Measurements from ENCODE around the gene GRAMD4.

The GRAMD4 gene

DNA sequence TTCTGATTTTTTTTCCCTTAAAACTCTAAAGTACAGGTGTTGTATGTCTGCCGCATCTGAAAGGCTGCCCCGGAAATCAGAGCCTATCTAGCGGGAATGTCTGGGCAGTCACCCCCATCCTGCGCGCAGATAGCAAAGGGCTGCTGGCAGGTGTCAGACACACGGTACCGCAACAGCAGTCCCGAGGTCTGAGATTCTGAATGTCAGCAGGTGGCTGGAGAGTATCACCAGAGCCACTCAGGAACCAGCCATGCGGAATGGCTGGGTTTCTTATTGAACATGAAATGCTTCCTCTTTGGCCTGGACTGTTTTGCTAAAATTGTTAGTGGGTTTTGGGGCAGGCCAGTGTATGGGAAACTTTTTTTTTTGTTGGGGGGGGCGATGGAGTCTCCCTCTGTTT, 64.5 kb downstream of the GRAMD4 start:
- DNase-seq (ENCODE audit: low read depth) = no peak
- TF ChIP-seq, protein P1, sequence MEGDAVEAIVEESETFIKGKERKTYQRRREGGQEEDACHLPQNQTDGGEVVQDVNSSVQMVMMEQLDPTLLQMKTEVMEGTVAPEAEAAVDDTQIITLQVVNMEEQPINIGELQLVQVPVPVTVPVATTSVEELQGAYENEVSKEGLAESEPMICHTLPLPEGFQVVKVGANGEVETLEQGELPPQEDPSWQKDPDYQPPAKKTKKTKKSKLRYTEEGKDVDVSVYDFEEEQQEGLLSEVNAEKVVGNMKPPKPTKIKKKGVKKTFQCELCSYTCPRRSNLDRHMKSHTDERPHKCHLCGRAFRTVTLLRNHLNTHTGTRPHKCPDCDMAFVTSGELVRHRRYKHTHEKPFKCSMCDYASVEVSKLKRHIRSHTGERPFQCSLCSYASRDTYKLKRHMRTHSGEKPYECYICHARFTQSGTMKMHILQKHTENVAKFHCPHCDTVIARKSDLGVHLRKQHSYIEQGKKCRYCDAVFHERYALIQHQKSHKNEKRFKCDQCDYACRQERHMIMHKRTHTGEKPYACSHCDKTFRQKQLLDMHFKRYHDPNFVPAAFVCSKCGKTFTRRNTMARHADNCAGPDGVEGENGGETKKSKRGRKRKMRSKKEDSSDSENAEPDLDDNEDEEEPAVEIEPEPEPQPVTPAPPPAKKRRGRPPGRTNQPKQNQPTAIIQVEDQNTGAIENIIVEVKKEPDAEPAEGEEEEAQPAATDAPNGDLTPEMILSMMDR (conservative IDR thresholded peaks at IDR 0.05; ENCODE audit: low read length) = no peak
- H3K4me3 ChIP-seq (ENCODE audit: low read length) = no peak overlapping the region

DNA sequence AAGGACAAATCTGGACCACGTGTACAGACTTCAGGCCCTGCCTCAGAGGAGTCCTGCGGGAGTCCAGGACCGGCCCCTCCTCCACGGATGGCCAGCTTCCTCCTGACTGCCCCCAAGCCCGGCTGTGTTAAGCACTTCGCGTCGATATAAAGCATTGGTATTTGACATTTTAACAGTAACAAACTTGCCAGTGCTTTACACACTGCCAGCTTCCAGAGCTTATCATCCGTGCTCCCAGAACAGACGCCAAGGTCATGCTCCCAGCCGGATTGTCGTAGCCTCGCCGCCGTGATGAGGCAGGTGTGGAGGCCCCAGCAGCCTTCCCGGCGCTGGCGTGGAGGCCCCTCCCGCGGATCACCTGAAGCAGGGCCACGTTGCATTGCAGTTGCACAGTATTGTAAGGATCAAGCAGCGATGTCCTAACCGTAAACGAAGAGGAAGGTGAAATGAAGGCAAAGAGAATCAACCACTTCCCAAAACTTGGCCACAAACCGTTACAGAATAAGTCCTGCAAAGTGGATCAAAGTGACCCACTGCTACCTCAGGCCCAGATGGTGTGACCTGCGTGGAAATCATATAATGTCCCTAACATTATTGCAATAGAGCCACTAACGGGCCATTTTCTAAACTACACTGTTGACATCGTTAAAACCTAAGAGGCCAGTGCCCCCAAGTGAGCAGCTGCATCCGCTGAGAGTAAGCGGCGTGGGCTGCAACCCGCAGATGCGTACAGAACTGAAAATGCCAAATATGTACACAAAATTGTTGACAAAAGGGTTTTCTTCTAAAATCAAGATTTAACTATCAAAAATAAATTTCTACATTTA, 66.2 kb downstream of the GRAMD4 start:
- no peak for DNase-seq (ENCODE audit: low read depth)
- TF ChIP-seq, protein P1 (conservative IDR thresholded peaks at IDR 0.05; ENCODE audit: low read length) = no peak
- H3K4me3 ChIP-seq (ENCODE audit: low read length) = no peak overlapping the region

DNA sequence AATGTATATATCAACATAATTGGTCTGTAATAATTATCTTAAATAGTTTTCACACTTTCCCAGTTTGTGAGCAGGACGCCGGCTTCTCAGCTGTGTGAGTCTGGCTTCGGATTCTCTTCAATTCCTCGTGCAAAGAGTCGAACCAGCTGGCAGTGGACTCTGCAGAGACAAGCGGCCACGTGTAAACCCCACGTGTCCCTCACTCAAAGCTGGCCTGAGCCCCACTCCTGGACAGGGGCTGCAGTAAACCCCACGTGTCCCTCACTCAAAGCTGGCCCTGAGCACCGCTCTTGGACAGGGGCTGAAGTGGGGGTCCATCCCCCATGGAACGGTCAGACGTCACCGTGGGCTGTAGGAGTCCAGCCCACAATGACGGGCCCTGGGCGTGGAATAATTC, 66.9 kb downstream of the GRAMD4 start:
- H3K4me3 ChIP-seq (ENCODE audit: low read length) = no peak overlapping the region
- TF ChIP-seq, protein P1 (conservative IDR thresholded peaks at IDR 0.05; ENCODE audit: low read length) = no peak
- DNase-seq (ENCODE audit: low read depth) = no peak

DNA sequence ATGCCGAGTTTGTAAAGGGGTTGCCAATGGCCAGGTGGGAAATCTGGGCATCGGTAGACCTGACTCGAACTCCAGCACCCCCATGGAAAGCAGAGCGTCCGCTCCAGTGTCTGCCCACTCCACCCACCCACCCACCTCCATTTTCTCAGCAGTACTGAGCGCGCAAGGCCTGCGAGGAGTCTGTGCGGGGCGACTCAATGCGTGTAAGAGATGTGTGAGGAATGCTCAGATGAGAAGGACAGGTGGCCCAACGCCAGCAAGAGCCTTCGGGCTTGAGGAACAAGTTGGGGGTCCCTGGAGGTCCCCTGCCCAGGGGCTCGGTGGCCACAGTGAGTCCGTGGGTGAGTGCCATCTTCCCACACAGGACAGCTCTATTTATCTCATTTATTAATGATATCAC, 67.3 kb downstream of the GRAMD4 start:
- H3K4me3 ChIP-seq (ENCODE audit: low read length) = no peak overlapping the region
- TF ChIP-seq, protein P1 (conservative IDR thresholded peaks at IDR 0.05; ENCODE audit: low read length) = no peak
- no peak for DNase-seq (ENCODE audit: low read depth)

DNA sequence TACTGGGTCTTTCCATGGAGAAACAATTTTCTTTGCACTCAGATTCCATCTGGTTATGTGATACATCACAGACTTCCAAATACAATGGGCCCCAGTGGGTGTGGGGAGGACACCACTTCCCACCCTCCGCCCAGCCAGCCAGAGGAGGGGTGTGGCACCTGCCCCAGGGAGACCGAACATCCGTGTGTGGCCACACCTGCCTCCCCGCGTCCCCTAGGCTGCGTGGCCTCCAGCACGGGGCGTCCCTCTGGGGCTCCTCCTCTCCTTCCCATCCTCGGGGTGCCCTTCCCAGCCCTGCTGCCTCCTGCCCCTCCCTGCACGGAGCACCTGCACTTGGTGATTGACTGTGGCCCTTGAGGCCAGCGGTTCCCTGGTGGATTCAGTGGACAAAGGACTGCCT, 68.8 kb downstream of the GRAMD4 start:
- DNase-seq (ENCODE audit: low read depth) = no peak
- H3K4me3 ChIP-seq (ENCODE audit: low read length) = no peak overlapping the region
- TF ChIP-seq, protein P1 (conservative IDR thresholded peaks at IDR 0.05; ENCODE audit: low read length) = no peak

DNA sequence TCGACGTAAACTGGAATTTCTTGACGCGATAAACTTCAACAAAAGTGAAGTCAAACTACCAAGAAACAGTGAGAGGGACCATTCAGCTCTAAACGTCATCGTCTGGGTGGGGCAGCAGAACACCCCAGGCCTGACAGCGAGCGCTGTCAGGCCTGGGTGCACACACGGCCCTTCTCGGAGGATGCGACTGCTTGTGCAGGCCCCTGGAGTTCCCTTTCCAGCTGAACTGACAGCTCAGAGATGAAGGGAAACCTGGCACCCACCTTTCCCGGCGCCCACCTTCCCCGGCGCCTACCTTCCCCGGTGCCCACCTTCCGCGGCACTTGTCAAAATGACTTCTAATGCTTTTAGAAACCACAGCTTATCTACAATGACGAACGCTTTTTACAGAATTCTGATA, 70.0 kb downstream of the GRAMD4 start:
- no peak overlapping the region for H3K4me3 ChIP-seq (ENCODE audit: low read length)
- TF ChIP-seq, protein P1 (conservative IDR thresholded peaks at IDR 0.05; ENCODE audit: low read length) = no peak
- no peak for DNase-seq (ENCODE audit: low read depth)

DNA sequence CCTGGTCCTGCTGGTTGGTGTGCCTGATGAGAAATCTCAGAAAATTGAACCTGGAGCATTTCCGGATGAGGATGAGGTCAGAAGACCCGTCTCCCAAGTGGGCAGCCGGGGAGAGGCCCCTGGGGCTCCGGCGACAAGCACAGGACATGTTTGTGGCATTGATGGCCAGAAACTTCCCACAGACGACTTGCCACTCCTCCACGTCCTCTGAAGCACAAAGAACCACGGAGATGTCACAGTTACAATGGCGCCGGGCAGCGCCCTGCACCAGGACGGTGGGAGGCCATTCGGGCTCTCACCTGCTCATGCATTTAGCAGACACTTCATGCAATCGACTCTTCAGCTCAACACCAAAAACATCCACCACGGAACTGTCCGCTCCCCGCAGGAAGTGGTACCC, 71.4 kb downstream of the GRAMD4 start:
- no peak overlapping the region for H3K4me3 ChIP-seq (ENCODE audit: low read length)
- no peak for DNase-seq (ENCODE audit: low read depth)
- TF ChIP-seq, protein P1 (conservative IDR thresholded peaks at IDR 0.05; ENCODE audit: low read length) = no peak
